Caco-2 (cell line): ENCODE data around the gene ZBTB16. TPM values are rescaled to one million over a fixed set of nuclear protein-coding genes. Genes with fewer than 3 reads are reported as not detected.

Experiments used
- BruUV-seq: library from RNA; stranded (reverse); fragments of 400-500 nt; replicated peaks from 2 replicates; lab custom pipeline; 2021; lab: Mats Ljungman, UMichigan
- CTCF ChIA-PET: fragments of 300-600 bp; sonication (Branson Sonifier 250); formaldehyde crosslinking; loops from one replicate; lab custom pipeline; 2022; ENCODE audit warnings: antibody characterized with exemption; lab: Charles Lee
- POLR2A ChIA-PET: fragments of 300-600 bp; sonication (Branson Sonifier 250); formaldehyde crosslinking; loops from one replicate; lab custom pipeline; 2022; ENCODE audit warnings: antibody characterized with exemption; lab: Charles Lee
- DNase-seq, 2 experiments: peaks; one replicate each; pipeline versions ENCODE4 v3.0.0 to v3.0.0-alpha.2; 2020 to 2022
- H3K27me3 ChIP-seq: replicated peaks from 2 replicates; pipeline ENCODE4 v1.6.0; 2011; ENCODE audit warnings: low read length; ENCODE audit not compliant: control insufficient read depth, insufficient read depth
- H3K36me3 ChIP-seq: 2 replicates; pipeline ENCODE4 v1.5.1; 2011; ENCODE audit warnings: low read length; ENCODE audit not compliant: control insufficient read depth, insufficient read depth
- H3K4me1 ChIP-seq: fragments of 250-450 bp; sonication (Bioruptor Pico); 2 replicates; pipeline ENCODE4 v1.5.1; 2020; ENCODE audit warnings: mild to moderate bottlenecking
- H3K4me3 ChIP-seq: 2 replicates; pipeline ENCODE4 v1.5.1; 2011; ENCODE audit warnings: low read depth, mild to moderate bottlenecking, control low read depth, low read length
- H3K9me3 ChIP-seq: fragments of 250-450 bp; sonication (Bioruptor Pico); 2 replicates; pipeline ENCODE4 v1.5.1; 2020; ENCODE audit warnings: mild to moderate bottlenecking, moderate library complexity
- H3K27ac Mint-ChIP-seq: one replicate; pipeline ENCODE4 v1.8.0; 2022; ENCODE audit warnings: mixed read lengths; ENCODE audit not compliant: unreplicated experiment
- H3K27me3 Mint-ChIP-seq: one replicate; pipeline ENCODE4 v1.8.0; 2022; ENCODE audit warnings: mixed read lengths; ENCODE audit not compliant: insufficient read depth, unreplicated experiment
- H3K36me3 Mint-ChIP-seq: one replicate; pipeline ENCODE4 v1.8.0; 2022; ENCODE audit warnings: mild to moderate bottlenecking, mixed read lengths; ENCODE audit not compliant: insufficient read depth, unreplicated experiment
- H3K4me1 Mint-ChIP-seq: one replicate; pipeline ENCODE4 v1.8.0; 2022; ENCODE audit warnings: low read depth, mixed read lengths; ENCODE audit not compliant: unreplicated experiment
- H3K4me3 Mint-ChIP-seq: one replicate; pipeline ENCODE4 v1.8.0; 2022; ENCODE audit warnings: mild to moderate bottlenecking, moderate library complexity, mixed read lengths; ENCODE audit not compliant: unreplicated experiment
- H3K9me3 Mint-ChIP-seq: one replicate; pipeline ENCODE4 v1.8.0; 2022; ENCODE audit warnings: mixed read lengths; ENCODE audit not compliant: unreplicated experiment
- CTCF ChIP-seq, 2 experiments: fragments of 200-600 bp in 1 of 2; IDR thresholded peaks; 1 replicate in 1 of 2; 2 replicates in 1 of 2; pipeline versions ENCODE4 v1.5.1 to v1.8.0; 2011 to 2022; ENCODE audit warnings: antibody characterized with exemption in 1 of 2, control low read depth in 1 of 2, inconsistent platforms in 1 of 2, low read depth in 1 of 2, low read length in 1 of 2, mild to moderate bottlenecking in 1 of 2, moderate library complexity in 1 of 2; ENCODE audit not compliant: insufficient read depth in 1 of 2, severe bottlenecking in 1 of 2, unreplicated experiment in 1 of 2
- intact Hi-C: fragments of 100-400 bp; cut with micrococcal nuclease; formaldehyde crosslinking; loops from one replicate; pipeline ENCODE4 v1.10.0; 2022; ENCODE audit not compliant: unreplicated experiment
- total RNA-seq: library from RNA; stranded (reverse); gene quantifications from 2 replicates; pipeline ENCODE4 v1.2.3, GENCODE V29; 2022

The ZBTB16 gene
- total RNA-seq, 1 experiment from 2014 or later: 12.7 TPM

GRCh38 chr11:114262681-114263512 lies 203.4 kb downstream of the ZBTB16 start:
- DNase-seq: peak; percentile 74 to 77
- no TSS peak for BruUV-seq
- intact Hi-C loops: loop anchor here (1.0 to 5.0 kb wide), 4 partner anchors 146 to 457 kb away; no protein-coding TSS in a partner anchor
- CTCF ChIA-PET: interaction anchor here (0.7 to 7.0 kb wide), 27 partner anchors 8 to 490 kb away, joined by 3 to 99 read pairs (median 5); partner anchors contain the start of genes USP28, ZBTB16 and ZW10
- Histone ChIP-seq H3K27me3 (0 out of 2 replicates have a peak, but pooled peaks cover 1% of the 10 kb centered on the region), H3K9me3 (no peaks in the 10 kb centered on the region), H3K4me1 (peaks cover 13% of the 10 kb centered on the region), H3K4me3 (no peak overlapping the region), H3K36me3 (no peaks in the 10 kb centered on the region)
- no peak overlapping the region for H3K4me3 Mint-ChIP-seq
- H3K27me3 Mint-ChIP-seq: no peaks in the 10 kb centered on the region
- no peaks in the 10 kb centered on the region for H3K36me3 Mint-ChIP-seq
- POLR2A ChIA-PET: interaction anchor here (0.7 kb wide), 1 partner anchor 129 kb away, joined by 3 read pairs; no protein-coding TSS in a partner anchor
- TF ChIP-seq CTCF (IDR thresholded peaks at IDR 0.05; ENCODE audit: insufficient read depth in 1 of 2, low read depth in 1 of 2, low read length in 1 of 2, severe bottlenecking in 1 of 2, unreplicated experiment in 1 of 2): peak; percentile 93 to 96
- no peaks in the 10 kb centered on the region for H3K4me1 Mint-ChIP-seq
- H3K27ac Mint-ChIP-seq: no peak overlapping the region
- H3K9me3 Mint-ChIP-seq: no peaks in the 10 kb centered on the region

- Mint-ChIP-seq H3K4me3 (no peak overlapping the region), H3K4me1 (no peaks in the 10 kb centered on the region), H3K27me3 (no peaks in the 10 kb centered on the region), H3K9me3 (no peaks in the 10 kb centered on the region), H3K27ac (no peak overlapping the region), H3K36me3 (no peaks in the 10 kb centered on the region)
- H3K36me3 ChIP-seq: no peaks in the 10 kb centered on the region
- intact Hi-C loops: loop anchor here (5.0 kb wide), 1 partner anchor 146 kb away; no protein-coding TSS in a partner anchor
- peaks cover 9% of the 10 kb centered on the region; the same call in 1 of the 2 replicates for H3K4me1 ChIP-seq
- BruUV-seq: no TSS peak
- no peak for TF ChIP-seq CTCF (IDR thresholded peaks at IDR 0.05; ENCODE audit: insufficient read depth in 1 of 2, low read depth in 1 of 2, low read length in 1 of 2, severe bottlenecking in 1 of 2, unreplicated experiment in 1 of 2)
- ChIA-PET POLR2A (no interaction called here), CTCF (interaction anchor here (0.7 to 7.0 kb wide), 18 partner anchors 8 to 457 kb away, joined by 3 to 99 read pairs (median 6); no protein-coding TSS in a partner anchor)
- H3K27me3 ChIP-seq: 0 out of 2 replicates have a peak, but pooled peaks cover 1% of the 10 kb centered on the region
- H3K4me3 ChIP-seq: no peak overlapping the region
- H3K9me3 ChIP-seq: no peaks in the 10 kb centered on the region
- peak in 1 of 2 experiments; percentile 22 for DNase-seq
These were observed 204.1 kb downstream of the ZBTB16 start for GRCh38 chr11:114263513-114264170.

GRCh38 chr11:114264381-114264780 lies 204.9 kb downstream of the ZBTB16 start:
- no peak overlapping the region for H3K4me3 Mint-ChIP-seq
- no peak overlapping the region for H3K27ac Mint-ChIP-seq
- H3K4me3 ChIP-seq: no peak overlapping the region
- BruUV-seq: no TSS peak
- H3K9me3 Mint-ChIP-seq: no peaks in the 10 kb centered on the region
- ChIA-PET POLR2A (no interaction called here), CTCF (interaction anchor here (0.9 to 7.0 kb wide), 6 partner anchors 16 to 368 kb away, joined by 3 to 99 read pairs (median 6); no protein-coding TSS in a partner anchor)
- peaks cover 9% of the 10 kb centered on the region; the same call in 1 of the 2 replicates for H3K4me1 ChIP-seq
- no peaks in the 10 kb centered on the region for H3K27me3 Mint-ChIP-seq
- no peaks in the 10 kb centered on the region for H3K4me1 Mint-ChIP-seq
- TF ChIP-seq CTCF (IDR thresholded peaks at IDR 0.05; ENCODE audit: insufficient read depth in 1 of 2, low read depth in 1 of 2, low read length in 1 of 2, severe bottlenecking in 1 of 2, unreplicated experiment in 1 of 2): no peak
- no peaks in the 10 kb centered on the region for H3K36me3 Mint-ChIP-seq
- DNase-seq: peak in 1 of 2 experiments; percentile 15
- H3K27me3 ChIP-seq: 0 out of 2 replicates have a peak, but pooled peaks cover 1% of the 10 kb centered on the region
- no peaks in the 10 kb centered on the region for H3K9me3 ChIP-seq
- H3K36me3 ChIP-seq: no peaks in the 10 kb centered on the region
- intact Hi-C loops: loop anchor here (5.0 kb wide), 1 partner anchor 147 kb away; no protein-coding TSS in a partner anchor
